ENCODE measurements around the gene VAT1.
"Not testable (repeated sequence)": the region's sequence is repeated elsewhere in the genome, so short reads cannot be mapped to it uniquely, and the experiment has no call there.

The VAT1 gene

DNA sequence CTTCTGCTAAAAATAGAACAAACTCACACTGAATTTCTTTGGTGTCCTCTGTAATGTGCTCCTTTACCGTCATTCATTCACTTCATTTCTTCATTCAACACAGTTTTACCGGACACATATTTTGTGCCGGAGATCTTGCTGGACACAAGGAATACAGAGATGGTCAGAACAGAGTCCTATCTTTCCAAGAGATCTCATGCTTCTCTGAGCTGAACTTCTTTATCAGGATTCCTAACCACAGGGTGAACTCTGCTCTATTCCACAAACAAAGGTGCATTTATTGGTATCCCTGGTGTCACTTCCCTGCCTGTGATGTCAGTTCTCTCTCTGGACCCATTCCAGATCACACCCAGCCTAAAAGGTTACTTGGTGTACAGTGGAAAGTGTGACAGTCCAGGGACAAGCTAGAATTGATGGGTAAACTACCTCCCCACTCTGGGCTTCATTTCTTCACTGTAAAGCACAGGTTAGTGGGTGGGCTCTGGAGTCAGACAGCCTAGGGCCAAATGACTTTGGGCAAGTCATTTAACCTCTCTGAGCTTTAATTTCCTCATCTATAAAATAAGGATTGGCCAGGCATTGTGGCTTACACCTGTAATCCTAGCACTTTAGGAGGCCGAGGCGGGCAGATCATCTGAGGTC lies 11.4 kb downstream of the VAT1 start:
- DNase-seq (ENCODE audit: low spot score) (no peak), FAIRE-seq (no peak)

- FAIRE-seq (no peak), DNase-seq (ENCODE audit: low spot score) (peak; percentile 67)
These were observed 15.3 kb downstream of the VAT1 start, which contains the start of gene IFI35 for GRCh38 chr17:43006639-43007551. Gene IFI35 (plus strand): TSS chr17:43006784. CDS start chr17:43006948, 164 bp downstream.

- FAIRE-seq, result no peak
- DNase-seq (ENCODE audit: low spot score), result peak; percentile 49
These were observed 18.5 kb downstream of the VAT1 start for GRCh38 chr17:43003542-43004172.

- not testable (repeated sequence) for DNase-seq (ENCODE audit: low spot score); FAIRE-seq
These were observed 21.3 kb downstream of the VAT1 start for GRCh38 chr17:43000894-43001293.

GRCh38 chr17:42999003-42999525 lies 23.1 kb downstream of the VAT1 start:
- DNase-seq (ENCODE audit: low spot score), result no peak
- no peak for FAIRE-seq

GRCh38 chr17:42997984-42998938 lies 23.9 kb downstream of the VAT1 start, which contains the start of gene RPL27:
Gene RPL27 (plus strand): TSS chr17:42998419. CDS start chr17:42998751, 332 bp downstream.
- peak; percentile 100 for DNase-seq (ENCODE audit: low spot score)
- peak; percentile 96 for FAIRE-seq

GRCh38 chr17:42997390-42997983 lies 24.7 kb downstream of the VAT1 start:
- no peak for DNase-seq (ENCODE audit: low spot score)
- FAIRE-seq, result no peak

DNA sequence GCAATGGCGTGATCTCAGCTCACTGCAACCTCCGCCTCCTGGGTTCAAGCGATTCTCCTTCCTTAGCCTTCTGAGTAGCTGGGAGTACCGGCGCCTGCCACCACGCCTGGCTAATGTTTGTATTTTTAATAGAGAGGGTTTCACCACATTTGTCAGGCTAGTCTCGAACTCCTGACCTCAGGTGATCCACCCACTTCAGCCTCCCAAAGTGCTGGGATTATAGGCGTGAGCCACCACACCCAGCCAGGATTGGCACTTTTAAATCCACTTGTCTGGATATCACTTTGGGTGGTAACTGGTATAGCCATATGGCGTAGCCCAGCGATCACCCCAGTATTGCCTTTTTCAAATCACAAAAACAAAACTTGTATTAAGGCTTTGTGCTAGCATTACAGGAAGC lies 28.3 kb downstream of the VAT1 start:
- not testable (repeated sequence) for DNase-seq (ENCODE audit: low spot score); FAIRE-seq

DNA sequence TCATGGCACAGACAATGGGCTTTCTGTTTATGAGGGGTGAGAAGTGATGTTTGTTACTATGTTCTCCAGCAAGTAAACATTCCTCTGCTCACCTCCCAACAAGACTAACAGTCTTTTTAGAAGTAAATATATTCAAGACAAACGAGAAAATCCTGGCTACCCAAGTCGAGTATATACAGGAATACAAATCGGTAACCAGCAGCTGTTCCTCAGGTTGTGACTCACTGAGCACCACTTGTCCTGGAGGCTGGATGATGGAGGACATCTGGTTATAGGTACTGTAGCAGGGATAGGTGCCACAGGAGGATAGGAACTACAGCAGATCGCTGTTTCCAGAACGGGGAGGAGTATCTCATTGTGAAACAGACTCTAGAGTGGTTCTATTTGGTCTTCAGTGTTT lies 29.3 kb downstream of the VAT1 start:
- DNase-seq (ENCODE audit: low spot score), result no peak
- no peak for FAIRE-seq

- FAIRE-seq (no peak), DNase-seq (ENCODE audit: low spot score) (no peak)
These were observed 30.7 kb downstream of the VAT1 start for GRCh38 chr17:42991471-42991870.

DNA sequence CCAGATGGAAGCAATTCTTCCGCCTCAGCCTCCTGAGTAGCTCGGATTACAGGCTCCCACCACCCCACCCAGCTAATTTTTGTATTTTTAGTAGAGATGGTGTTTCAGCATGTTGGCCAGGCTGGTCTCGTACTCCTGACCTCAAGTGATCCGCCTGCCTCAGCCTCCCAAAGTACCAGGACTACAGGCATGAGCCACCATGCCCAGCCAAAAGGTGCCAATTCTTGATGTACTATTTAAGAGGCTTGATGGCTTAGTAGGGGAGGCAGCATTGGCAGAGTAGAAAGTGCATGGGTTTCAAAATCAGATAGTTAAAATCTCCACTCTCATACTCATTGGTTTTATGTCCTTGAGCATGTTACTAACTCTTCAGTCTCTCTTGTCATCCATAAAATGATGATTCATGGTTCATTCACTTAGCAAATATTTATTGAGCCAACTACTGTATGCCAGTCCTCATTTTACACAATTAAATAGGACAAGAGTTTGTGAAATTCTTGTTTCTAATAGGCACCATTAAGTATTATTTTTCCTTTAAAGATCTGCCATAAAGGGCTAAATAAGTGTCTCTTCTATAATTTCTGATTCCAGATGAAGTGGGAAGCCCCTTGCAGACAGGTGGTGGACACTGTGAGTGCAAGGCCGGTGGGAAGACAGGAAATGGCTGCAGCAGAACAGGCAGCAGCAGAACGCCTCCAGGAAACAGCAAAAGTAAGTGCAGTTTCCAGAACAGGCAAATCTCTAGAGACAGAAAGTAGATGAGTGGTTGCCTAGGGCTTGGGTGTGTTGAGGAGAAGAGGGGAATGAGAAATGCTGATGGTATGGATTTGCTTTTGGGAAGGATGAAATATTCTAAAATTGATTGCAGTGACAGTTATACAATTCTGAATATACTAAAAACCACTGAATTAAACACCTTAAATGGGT lies 32.2 kb downstream of the VAT1 start:
- peak; percentile 44 for DNase-seq (ENCODE audit: low spot score)
- FAIRE-seq, result peak; percentile 53

DNA sequence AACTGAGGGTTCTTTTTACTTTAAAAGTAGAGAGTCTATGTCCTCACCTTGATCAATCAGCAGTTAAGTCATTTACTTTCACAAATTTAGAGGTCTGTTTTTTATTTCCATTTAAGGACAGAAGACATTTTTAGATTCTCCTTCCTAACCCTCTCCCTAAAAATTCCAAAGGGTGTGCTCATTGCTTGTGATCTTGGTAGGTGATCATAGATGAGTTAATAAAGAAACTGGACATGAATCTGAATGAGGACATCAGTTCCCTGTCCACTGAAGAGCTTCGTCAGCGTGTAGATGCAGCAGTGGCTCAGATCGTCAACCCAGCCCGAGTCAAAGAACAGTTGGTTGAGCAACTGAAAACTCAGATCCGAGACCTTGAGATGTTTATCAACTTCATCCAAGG lies 33.0 kb downstream of the VAT1 start:
- FAIRE-seq, result no peak
- DNase-seq (ENCODE audit: low spot score), result no peak

DNA sequence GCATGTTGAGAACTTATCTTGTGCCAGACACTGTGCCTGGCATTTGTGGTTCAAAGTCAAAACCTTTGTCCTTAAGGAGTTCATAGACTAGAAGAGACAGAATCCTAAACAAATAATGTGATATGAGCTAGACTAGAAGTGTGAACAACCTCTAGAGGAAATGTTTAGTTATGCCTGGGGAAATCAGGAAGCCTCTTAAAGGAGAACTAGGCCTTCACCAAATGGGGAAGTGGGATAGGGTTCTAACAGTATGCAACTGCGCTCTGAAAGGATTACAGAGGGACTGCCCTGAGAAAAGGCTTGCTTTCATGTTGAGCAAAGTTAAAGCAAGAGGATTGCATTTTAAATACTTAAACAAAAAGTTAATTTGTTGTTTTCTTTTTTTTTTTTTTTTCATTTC lies 37.0 kb downstream of the VAT1 start:
- DNase-seq (ENCODE audit: low spot score), result no peak
- FAIRE-seq, result no peak

DNA sequence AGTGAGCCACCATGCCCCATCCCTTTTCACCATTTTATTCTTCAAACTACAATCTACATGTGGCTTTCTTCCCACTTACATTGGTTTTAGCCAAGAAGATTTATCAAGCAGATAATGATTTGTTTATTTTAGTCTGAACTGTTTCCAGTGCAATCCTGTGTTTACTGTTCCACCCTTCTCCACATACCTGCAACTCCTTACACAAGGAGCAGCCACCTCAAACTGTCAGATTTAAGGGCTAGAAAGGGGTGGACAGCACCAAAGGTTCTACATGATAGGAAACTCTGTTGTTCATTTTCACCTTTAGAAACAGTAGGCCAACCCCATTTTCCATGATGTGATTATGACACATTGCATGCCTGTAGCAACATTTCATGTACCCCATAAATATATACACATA lies 39.9 kb downstream of the VAT1 start:
- DNase-seq (ENCODE audit: low spot score), result no peak
- no peak for FAIRE-seq

GRCh38 chr17:42980766-42981397 lies 41.3 kb downstream of the VAT1 start:
- DNase-seq (ENCODE audit: low spot score), result peak; percentile 58
- no peak for FAIRE-seq

GRCh38 chr17:42980274-42980765 lies 41.9 kb downstream of the VAT1 start, which contains the start of gene RUNDC1:
Gene RUNDC1 (plus strand): TSS chr17:42980565. CDS start chr17:42980577, 12 bp downstream.
- DNase-seq (ENCODE audit: low spot score), result peak; percentile 67
- no peak for FAIRE-seq

DNA sequence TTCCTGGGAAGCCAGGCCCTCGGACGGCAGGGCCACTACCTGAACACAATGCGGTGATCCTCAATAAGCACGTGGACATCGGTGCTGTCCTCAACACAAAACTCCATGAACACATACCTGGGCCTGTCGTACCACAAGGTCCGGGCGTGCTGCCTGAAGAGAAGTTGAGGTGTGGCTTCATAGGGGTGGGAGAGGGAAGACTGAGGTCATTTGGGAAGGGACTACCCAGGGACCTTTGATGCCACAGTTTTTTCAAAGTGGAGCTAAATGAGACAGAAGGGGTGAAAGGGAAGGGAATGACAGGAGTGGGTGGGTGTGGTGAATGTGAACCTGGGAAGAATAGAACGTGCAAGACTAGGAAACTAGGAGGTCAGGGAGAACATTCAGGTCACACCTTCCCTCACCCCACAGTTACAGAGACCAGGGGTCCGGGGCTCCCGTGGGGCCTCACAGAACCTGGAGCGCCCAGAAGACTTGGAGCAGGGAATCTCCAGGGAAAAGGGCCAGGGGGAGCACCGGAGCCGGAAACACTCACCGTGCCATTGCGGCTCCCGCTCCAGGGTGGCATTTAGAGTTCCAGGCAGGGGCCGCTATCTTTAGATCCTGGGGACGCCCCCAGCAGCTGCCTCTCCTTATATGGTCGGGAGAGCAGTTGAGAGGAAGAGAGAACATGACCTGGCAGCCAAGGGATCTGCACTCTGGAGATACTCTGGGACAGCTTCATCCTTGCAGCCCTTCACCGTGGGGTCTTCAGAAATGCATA lies 42.5 kb downstream of the VAT1 start, which contains the start of gene PTGES3L:
TSS of gene PTGES3L (minus strand) at position 570 of the 763 bp plus-strand sequence. CDS start at position 543, 27 bp downstream.
- DNase-seq (ENCODE audit: low spot score) (peak; percentile 47), FAIRE-seq (no peak)

All from RCC 7860 (cell line).